GM18499 (cell line): ENCODE results near the gene CASK.
"Not testable (repeated sequence)": the region's sequence is repeated elsewhere in the genome, so short reads cannot be mapped to it uniquely, and the experiment has no call there.

Experiments
- ATAC-seq: cut with Tn5 transposase; IDR thresholded peaks from one replicate; pipeline ENCODE4 v1.9.1; 2021; ENCODE audit warnings: moderate number of reproducible peaks; ENCODE audit not compliant: insufficient read depth, unreplicated experiment

Gene CASK

GRCh38 chrX:41758401-41758800 is 165.0 kb downstream of the CASK start:
- ATAC-seq = no peak

- ATAC-seq = no peak
These were observed 172.6 kb downstream of the CASK start for GRCh38 chrX:41750716-41751115.

GRCh38 chrX:41739871-41740270 is 183.5 kb downstream of the CASK start:
- ATAC-seq = no peak

- no peak for ATAC-seq
These were observed 186.3 kb downstream of the CASK start for GRCh38 chrX:41737065-41737464.

- ATAC-seq = no peak
These were observed 188.8 kb downstream of the CASK start for GRCh38 chrX:41734530-41734929.

GRCh38 chrX:41733939-41734338 is 189.4 kb downstream of the CASK start:
- peak; percentile 94 for ATAC-seq

GRCh38 chrX:41732260-41732659 is 191.1 kb downstream of the CASK start:
- ATAC-seq = no peak

- no peak for ATAC-seq
These were observed 193.3 kb downstream of the CASK start for GRCh38 chrX:41730081-41730480.

GRCh38 chrX:41728125-41728524 is 195.2 kb downstream of the CASK start:
- no peak for ATAC-seq

GRCh38 chrX:41723826-41724225 is 199.5 kb downstream of the CASK start, which contains the start of gene GPR82:
Gene GPR82 (plus strand): TSS chrX:41724181. CDS start chrX:41727027, 2,846 bp downstream.
- no peak for ATAC-seq

GRCh38 chrX:41722816-41723618 is 200.3 kb downstream of the CASK start:
- no peak for ATAC-seq

GRCh38 chrX:41722214-41722613 is 201.1 kb downstream of the CASK start:
- no peak for ATAC-seq

- peak; percentile 28 for ATAC-seq
These were observed 201.8 kb downstream of the CASK start for GRCh38 chrX:41721590-41721989.

- peak; percentile 64 for ATAC-seq
These were observed 203.1 kb downstream of the CASK start for GRCh38 chrX:41720125-41720779.

- ATAC-seq = not testable (repeated sequence)
These were observed 203.7 kb downstream of the CASK start for GRCh38 chrX:41719610-41720009.

GRCh38 chrX:41718481-41719235 is 204.7 kb downstream of the CASK start:
- no peak for ATAC-seq

- ATAC-seq = no peak
These were observed 206.4 kb downstream of the CASK start for GRCh38 chrX:41716767-41717473.

- no peak for ATAC-seq
These were observed 207.1 kb downstream of the CASK start for GRCh38 chrX:41716222-41716621.

GRCh38 chrX:41711021-41711667 is 212.2 kb downstream of the CASK start:
- no peak for ATAC-seq

GRCh38 chrX:41708486-41708885 is 214.9 kb downstream of the CASK start:
- no peak for ATAC-seq
